Measurements from ENCODE around the gene GPC5. TPM values are rescaled to one million over a fixed set of nuclear protein-coding genes. Genes with fewer than 3 reads are reported as not detected.

The GPC5 gene
- total RNA-seq, 1 experiment from 2014 or later = 0.15 TPM

- peaks cover 6 to 10% of the 10 kb centered on the region in 2 experiments; a peak in 4 of 5 replicates for H3K9me3 Mint-ChIP-seq
- Histone ChIP-seq H4K8ac (replicated peaks; ENCODE audit: insufficient read length, low read depth, low read length) (no peak overlapping the region), H3K4me2 (ENCODE audit: insufficient read depth, insufficient read length, low read length) (no peak overlapping the region), H3K79me1 (ENCODE audit: insufficient read depth, low read depth, low read length, poor library complexity, severe bottlenecking) (no peaks in the 10 kb centered on the region), H2BK120ac (ENCODE audit: low read depth, low read length, poor library complexity, severe bottlenecking) (no peak overlapping the region), H3K23ac (ENCODE audit: insufficient read length, low read depth, low read length) (no peak overlapping the region), H3K23me2 (ENCODE audit: insufficient read length, low read depth, low read length, poor library complexity, severe bottlenecking) (no peaks in the 10 kb centered on the region), H3K18ac (ENCODE audit: insufficient read length, low read depth, low read length) (no peak overlapping the region), H2BK12ac (ENCODE audit: insufficient read length, low read depth, low read length) (no peak overlapping the region), H3K9ac (ENCODE audit: extremely low read depth, insufficient read length, low read length) (no peak overlapping the region), H2AK5ac (ENCODE audit: insufficient read length, low read length) (no peak overlapping the region), H3K9me3 (ENCODE audit: control insufficient read depth, low read depth, low read length) (no peaks in the 10 kb centered on the region), H3K27ac (ENCODE audit: insufficient read length, low read depth, low read length) (no peak overlapping the region), H4K20me1 (ENCODE audit: control insufficient read depth, insufficient read depth, insufficient read length) (no peaks in the 10 kb centered on the region), H2BK20ac (ENCODE audit: low read depth, low read length, poor library complexity, severe bottlenecking) (no peak overlapping the region), H3T11ph (ENCODE audit: low read length) (no peak overlapping the region), H3K4me1 (ENCODE audit: insufficient read depth, low read length) (no peaks in the 10 kb centered on the region), H4K5ac (ENCODE audit: insufficient read length, low read depth, low read length) (no peak overlapping the region), H3K14ac (ENCODE audit: insufficient read depth, low read length) (no peak overlapping the region), H3K79me2 (ENCODE audit: insufficient read depth, low read length) (no peaks in the 10 kb centered on the region), H4K91ac (ENCODE audit: insufficient read length, low read depth, low read length) (no peak overlapping the region), H2AFZ (ENCODE audit: low read length) (no peak overlapping the region), H2BK5ac (ENCODE audit: insufficient read length, low read length) (no peak overlapping the region), H3K27me3 (ENCODE audit: insufficient read depth, low read length) (no peaks in the 10 kb centered on the region), H2BK15ac (ENCODE audit: low read depth, low read length) (no peak overlapping the region), H3K56ac (ENCODE audit: insufficient read length, low read depth, low read length) (no peak overlapping the region), H3K4ac (ENCODE audit: low read depth, low read length) (no peak overlapping the region)
- no peaks in the 10 kb centered on the region; the same call in 1 of the 2 replicates for H3K27me3 Mint-ChIP-seq (ENCODE audit: low read depth)
- TF ChIP-seq CTCF (conservative IDR thresholded peaks at IDR 0.05) = no peak
- peaks cover 7 to 11% of the 10 kb centered on the region in 2 experiments for H3K4me1 Mint-ChIP-seq
- no peak overlapping the region for H3K4me3 Mint-ChIP-seq
- H3K36me3 Mint-ChIP-seq (ENCODE audit: insufficient read depth in 1 of 3, low read depth in 3 of 3) = peaks cover 0 to 3% (median 0%) of the 10 kb centered on the region in 3 experiments; a peak in 2 of 7 replicates
- no CpG with 5 or more reads among the region's 3 CpGs for WGBS (ENCODE audit: extremely low coverage, insufficient read length, low lambda C conversion rate)
- no peak overlapping the region for H3K27ac Mint-ChIP-seq
- no peak for DNase-seq
Measured at GRCh38 chr13:91523116-91523515, 124.7 kb downstream of the GPC5 start.

All from H9 (cell line).